Gastrocnemius medialis (tissue), 4 donors: ENCODE results near the gene NTM. TPM values are rescaled to one million over a fixed set of nuclear protein-coding genes. Genes with fewer than 3 reads are reported as not detected.

Source experiments
- ATAC-seq, 2 donors: fragments of 150-250 bp; one replicate each; pipeline ENCODE4 v1.9.1; 2016
- DNase-seq, 2 donors: peaks; one replicate each; pipeline ENCODE4 v3.0.0-alpha.2; 2019
- H3K27ac ChIP-seq, 4 donors: fragments of 200-600 bp; sonication (generic); 1 replicate in 1 of 4; 2 replicates in 3 of 4; pipeline ENCODE4 v1.5.1; 2016 to 2018; ENCODE audit warnings: mild to moderate bottlenecking in 2 of 4, moderate library complexity in 1 of 4
- H3K27me3 ChIP-seq, 3 donors: fragments of 200-600 bp; sonication (generic) in 2 of 3; 1 replicate in 1 of 3; 2 replicates in 2 of 3; pipeline versions ENCODE4 v1.5.1 to v1.6.0; 2016 to 2019; ENCODE audit warnings: mild to moderate bottlenecking in 1 of 3, moderate library complexity in 1 of 3
- H3K36me3 ChIP-seq, 2 donors: fragments of 200-600 bp; sonication (generic) in 1 of 2; one replicate each; pipeline ENCODE4 v1.5.1; 2017 to 2018
- H3K4me1 ChIP-seq, 2 donors: fragments of 200-600 bp; sonication (generic) in 1 of 2; one replicate each; pipeline ENCODE4 v1.5.1; 2016 to 2017; ENCODE audit warnings: mild to moderate bottlenecking in 2 of 2
- H3K4me3 ChIP-seq, 4 donors: fragments of 200-600 bp; sonication (generic) in 3 of 4; 1 replicate in 1 of 4; 2 replicates in 3 of 4; pipeline ENCODE4 v1.5.1; 2016 to 2019; ENCODE audit warnings: mild to moderate bottlenecking in 2 of 4
- H3K9me3 ChIP-seq, 3 donors: fragments of 200-600 bp; sonication (generic) in 2 of 3; 1 replicate in 1 of 3; 2 replicates in 2 of 3; pipeline ENCODE4 v1.5.1; 2016 to 2019
- CTCF ChIP-seq, 5 experiments: fragments of 450-650 bp in 3 of 5; fragments of 200-600 bp in 2 of 5; sonication (generic) in 2 of 5; IDR thresholded peaks in 4 of 5; conservative IDR thresholded peaks in 1 of 5; 1 replicate in 4 of 5; 2 replicates in 1 of 5; pipeline ENCODE4 v1.5.1; 2016 to 2019; ENCODE audit warnings: antibody characterized with exemption in 5 of 5, mild to moderate bottlenecking in 3 of 5, moderate library complexity in 3 of 5
- POLR2A ChIP-seq, 2 donors: fragments of 450-650 bp; IDR thresholded peaks; one replicate each; pipeline ENCODE4 v1.6.1; 2017; ENCODE audit warnings: antibody characterized with exemption in 2 of 2, mild to moderate bottlenecking in 2 of 2, moderate library complexity in 2 of 2
- in situ Hi-C, 4 donors: fragments of 200-750 bp; cut with MboI; loops; one replicate each; pipeline versions ENCODE4 v1.15.0 to v1.8.0; 2017; ENCODE audit warnings: low sequenced_read_pairs in 4 of 4
- intact Hi-C: fragments of 100-400 bp; cut with DNase I; formaldehyde crosslinking; loops from one replicate; pipeline ENCODE4 v1.15.1; 2023; ENCODE audit warnings: low total_unique reads
- total RNA-seq, 4 donors: library from RNA; depleted of rRNA; stranded (reverse); fragments of >200 nt; gene quantifications; one replicate each; pipeline versions ENCODE4 v1.1.0 to v1.2.3, GENCODE V29; 2016

The NTM gene
- total RNA-seq, 4 donors from 2014 or later = 0.69 TPM; not detected in 3

GRCh38 chr11:132042296-132042695, 671.9 kb downstream of the NTM start:
- DNase-seq = no peak
- Histone ChIP-seq H3K27ac (no peak overlapping the region), H3K36me3 (no peaks in the 10 kb centered on the region), H3K4me1 (no peaks in the 10 kb centered on the region), H3K4me3 (no peak overlapping the region), H3K27me3 (no peaks in the 10 kb centered on the region), H3K9me3 (no peaks in the 10 kb centered on the region)
- in situ Hi-C loops (no loop called here), intact Hi-C loops (no loop called here)
- TF ChIP-seq CTCF (IDR thresholded peaks at IDR 0.05 in 4 of 5, conservative IDR thresholded peaks at IDR 0.05 in 1 of 5) = no peak
- TF ChIP-seq POLR2A (IDR thresholded peaks at IDR 0.05) = no peak
- no peak for ATAC-seq

GRCh38 chr11:132043714-132044113, 673.3 kb downstream of the NTM start:
- Histone ChIP-seq H3K36me3 (no peaks in the 10 kb centered on the region), H3K4me1 (no peaks in the 10 kb centered on the region), H3K27me3 (no peaks in the 10 kb centered on the region), H3K27ac (no peak overlapping the region), H3K9me3 (no peaks in the 10 kb centered on the region), H3K4me3 (no peak overlapping the region)
- TF ChIP-seq CTCF (IDR thresholded peaks at IDR 0.05 in 4 of 5, conservative IDR thresholded peaks at IDR 0.05 in 1 of 5) = no peak
- TF ChIP-seq POLR2A (IDR thresholded peaks at IDR 0.05) = no peak
- in situ Hi-C loops (no loop called here), intact Hi-C loops (no loop called here)
- DNase-seq (no peak), ATAC-seq (no peak)

GRCh38 chr11:132045107-132045506, 674.7 kb downstream of the NTM start:
- Histone ChIP-seq H3K27ac (no peak overlapping the region), H3K9me3 (no peaks in the 10 kb centered on the region), H3K4me1 (no peaks in the 10 kb centered on the region), H3K4me3 (no peak overlapping the region), H3K27me3 (no peaks in the 10 kb centered on the region), H3K36me3 (no peaks in the 10 kb centered on the region)
- ATAC-seq (no peak), DNase-seq (no peak)
- intact Hi-C loops = no loop called here
- in situ Hi-C loops = no loop called here
- TF ChIP-seq CTCF (IDR thresholded peaks at IDR 0.05 in 4 of 5, conservative IDR thresholded peaks at IDR 0.05 in 1 of 5) (no peak), POLR2A (IDR thresholded peaks at IDR 0.05) (no peak)

GRCh38 chr11:132046288-132046865, 676.0 kb downstream of the NTM start:
- in situ Hi-C loops = no loop called here
- Histone ChIP-seq H3K36me3 (no peaks in the 10 kb centered on the region), H3K4me3 (no peak overlapping the region), H3K27me3 (no peaks in the 10 kb centered on the region), H3K9me3 (no peaks in the 10 kb centered on the region), H3K27ac (no peak overlapping the region), H3K4me1 (peaks cover 0 to 10% of the 10 kb centered on the region in 2 donors)
- DNase-seq = no peak
- TF ChIP-seq POLR2A (IDR thresholded peaks at IDR 0.05) = no peak
- TF ChIP-seq CTCF (IDR thresholded peaks at IDR 0.05 in 4 of 5, conservative IDR thresholded peaks at IDR 0.05 in 1 of 5) = no peak
- intact Hi-C loops = no loop called here
- ATAC-seq = no peak

GRCh38 chr11:132047167-132047566, 676.8 kb downstream of the NTM start:
- intact Hi-C loops (no loop called here), in situ Hi-C loops (no loop called here)
- TF ChIP-seq POLR2A (IDR thresholded peaks at IDR 0.05) = no peak
- no peak for TF ChIP-seq CTCF (IDR thresholded peaks at IDR 0.05 in 4 of 5, conservative IDR thresholded peaks at IDR 0.05 in 1 of 5)
- ATAC-seq (no peak), DNase-seq (no peak)
- peaks cover 0 to 11% of the 10 kb centered on the region in 2 donors for H3K4me1 ChIP-seq
- no peaks in the 10 kb centered on the region for H3K36me3 ChIP-seq
- no peak overlapping the region for H3K27ac ChIP-seq
- no peak overlapping the region for H3K4me3 ChIP-seq
- no peaks in the 10 kb centered on the region for H3K27me3 ChIP-seq
- H3K9me3 ChIP-seq = no peaks in the 10 kb centered on the region
